Colon (tissue), 2 donors: ENCODE measurements around the gene BRINP1.
"Not testable (repeated sequence)": the region's sequence is repeated elsewhere in the genome, so short reads cannot be mapped to it uniquely, and the experiment has no call there.

ENCODE experiments used
- FAIRE-seq: peaks from 2 replicates; lab custom pipeline; 2012; peaks lifted over from hg19 to GRCh38; lab: Jason Lieb, UNC
- donor health status: control.
- donor health status: control.

Gene BRINP1

DNA sequence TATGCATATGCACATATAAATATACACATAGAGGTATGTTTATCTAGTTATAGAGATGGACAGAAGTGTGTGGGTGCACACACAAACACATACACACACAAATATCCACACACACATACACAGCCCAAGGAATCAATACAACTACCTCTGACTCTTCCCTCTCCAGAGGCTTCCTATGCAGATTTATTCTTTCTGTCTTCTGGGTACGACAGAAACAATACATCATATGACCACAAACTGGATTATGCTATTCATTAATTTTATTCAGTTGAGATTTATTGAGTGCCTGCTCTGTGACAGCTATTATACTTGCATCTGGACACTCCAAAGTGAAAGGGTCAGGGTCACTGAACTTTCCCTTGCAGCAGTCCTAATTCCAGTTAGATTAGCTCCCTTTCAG is 155.8 kb downstream of the BRINP1 start:
- no peak for FAIRE-seq

DNA sequence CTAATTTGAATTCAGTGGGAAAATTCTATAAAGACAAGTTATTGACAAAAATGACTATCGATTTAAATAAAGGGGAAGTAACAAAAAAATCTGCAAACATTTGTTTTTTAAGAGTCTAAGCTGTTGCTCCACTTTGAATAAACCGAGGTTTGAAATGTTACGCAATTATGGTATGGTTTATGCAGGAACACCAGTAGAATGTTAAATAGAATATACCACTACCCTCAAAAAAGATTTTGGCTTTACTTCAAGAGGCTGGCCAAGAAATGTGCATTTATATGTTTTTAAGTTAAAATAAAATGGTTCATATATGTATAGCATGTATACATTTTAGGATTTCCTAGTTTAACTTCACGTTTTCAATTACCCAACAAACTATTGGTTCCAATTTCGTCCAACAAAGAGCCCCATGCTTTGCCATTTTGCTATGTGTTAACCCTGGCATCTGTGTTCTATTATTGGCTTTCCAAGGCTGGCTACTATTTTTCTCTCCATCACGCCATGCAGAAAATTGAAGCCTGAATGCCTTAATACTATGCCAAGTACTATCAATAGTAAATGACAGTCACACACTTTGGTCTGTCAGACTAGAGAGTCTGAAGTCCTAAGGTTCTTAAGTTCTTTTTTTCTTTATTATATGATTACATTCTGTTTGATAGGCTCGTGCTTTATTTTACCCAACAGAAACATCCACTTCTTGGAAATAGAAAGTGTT is 171.2 kb downstream of the BRINP1 start:
- FAIRE-seq: no peak

DNA sequence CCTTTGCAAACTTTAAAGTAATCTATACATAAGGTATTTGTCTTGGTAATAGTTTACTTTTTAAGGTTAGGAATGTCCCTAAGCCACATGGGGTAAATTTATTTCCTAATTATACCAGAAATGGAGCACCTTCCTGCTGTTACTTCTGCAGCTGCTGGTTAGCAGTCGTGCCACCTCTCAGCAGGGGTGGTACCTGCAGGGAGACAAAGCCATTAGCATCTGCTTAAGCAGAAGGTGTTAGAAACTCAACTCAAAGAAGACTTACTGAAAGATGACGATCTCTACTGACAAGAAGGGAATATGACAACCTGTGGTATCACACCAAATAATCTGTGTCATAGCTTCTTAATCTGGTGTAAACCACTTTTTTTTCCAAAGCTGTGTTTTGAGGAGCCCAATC is 173.7 kb downstream of the BRINP1 start:
- no peak for FAIRE-seq

DNA sequence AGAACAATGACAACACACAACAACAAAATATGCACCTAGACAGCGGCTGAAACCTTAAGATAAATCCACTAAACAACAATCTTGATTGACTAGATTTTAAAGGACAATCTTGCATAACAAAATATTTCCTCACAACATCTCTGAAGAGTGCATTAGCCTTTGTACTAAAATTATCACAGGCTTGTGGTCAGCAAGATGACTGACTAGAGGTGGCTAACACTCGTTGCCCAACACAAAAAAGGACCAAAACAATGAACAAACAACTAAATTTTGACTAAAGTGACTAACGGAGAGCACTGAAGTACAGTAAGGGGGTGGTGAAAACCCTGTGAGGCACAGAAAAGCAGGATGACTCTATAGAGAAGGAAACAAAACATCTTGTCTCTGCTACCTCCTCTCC is 183.9 kb downstream of the BRINP1 start:
- FAIRE-seq: no peak

DNA sequence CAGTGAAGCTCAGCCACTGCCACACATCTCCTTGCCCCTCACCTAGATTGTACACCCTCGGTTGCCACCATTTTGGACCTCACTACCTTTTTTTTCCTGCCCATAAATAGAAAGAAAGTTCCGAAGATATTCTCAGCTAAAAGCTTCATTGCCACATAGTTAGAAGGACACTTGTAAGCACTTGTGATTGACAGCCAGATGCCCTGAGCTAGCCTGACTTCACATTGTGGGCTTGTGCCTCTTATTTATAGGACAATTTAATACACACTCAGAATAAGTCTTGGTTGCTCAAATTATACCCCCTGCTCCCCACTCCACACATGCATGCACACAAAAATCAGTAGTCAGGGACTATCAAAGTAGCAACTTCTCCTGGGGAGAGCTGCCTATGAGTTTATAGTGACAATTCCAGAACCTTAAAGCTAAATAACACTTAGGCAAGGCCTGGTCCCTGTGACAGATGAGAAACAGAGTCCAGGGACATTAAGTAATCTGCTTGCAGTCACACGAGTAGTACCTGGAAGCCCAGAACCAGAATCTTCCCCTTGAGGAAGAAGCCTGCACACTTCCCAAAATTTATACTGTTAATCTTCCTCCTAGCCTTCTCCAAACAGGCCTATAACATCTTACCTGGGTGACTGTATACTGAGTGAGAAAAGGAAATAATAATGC is 184.8 kb downstream of the BRINP1 start:
- FAIRE-seq: no peak

- FAIRE-seq: no peak
Observed at GRCh38 chr9:119181561-119181960, 187.7 kb downstream of the BRINP1 start.

- FAIRE-seq: no peak
Observed at GRCh38 chr9:119180897-119181296, 188.3 kb downstream of the BRINP1 start.

DNA sequence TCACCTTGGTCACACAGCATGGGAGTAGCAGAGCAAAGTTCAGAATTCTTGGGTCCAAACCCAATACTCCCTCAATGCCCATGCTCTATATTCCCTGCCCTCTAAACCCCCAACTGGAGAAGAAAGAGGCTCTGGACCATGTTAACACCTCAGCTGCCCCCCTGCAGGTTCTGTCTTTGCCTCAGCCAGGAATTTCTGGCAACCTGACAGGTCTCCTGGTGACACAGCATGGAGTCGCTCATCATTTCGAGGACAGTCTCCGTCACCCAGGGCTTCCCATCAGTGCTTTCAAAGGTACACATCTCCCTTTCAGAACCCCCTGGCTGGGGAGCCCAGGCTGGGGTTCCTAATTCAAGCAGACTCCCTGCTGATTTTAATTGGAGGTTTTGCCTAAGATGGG is 189.5 kb downstream of the BRINP1 start:
- no peak for FAIRE-seq

DNA sequence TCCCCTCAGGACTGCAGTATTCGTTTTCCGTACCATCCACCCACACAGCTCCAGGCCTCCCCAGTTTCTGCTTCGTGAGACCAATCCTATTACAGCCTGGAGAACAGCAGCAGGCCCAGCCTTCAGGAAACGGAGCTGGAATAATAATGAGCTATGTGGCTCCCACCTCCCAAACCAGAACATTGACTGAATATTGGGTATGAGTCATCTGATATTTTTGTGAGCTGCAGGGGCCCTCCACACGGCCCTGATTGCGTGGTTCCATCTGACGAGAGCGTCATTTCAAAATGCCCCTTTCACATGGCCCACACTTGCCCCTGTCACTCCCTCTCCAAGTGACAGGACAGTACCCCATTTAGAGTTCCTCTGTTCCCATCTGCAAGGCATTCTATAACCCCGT is 192.0 kb downstream of the BRINP1 start:
- FAIRE-seq: no peak

DNA sequence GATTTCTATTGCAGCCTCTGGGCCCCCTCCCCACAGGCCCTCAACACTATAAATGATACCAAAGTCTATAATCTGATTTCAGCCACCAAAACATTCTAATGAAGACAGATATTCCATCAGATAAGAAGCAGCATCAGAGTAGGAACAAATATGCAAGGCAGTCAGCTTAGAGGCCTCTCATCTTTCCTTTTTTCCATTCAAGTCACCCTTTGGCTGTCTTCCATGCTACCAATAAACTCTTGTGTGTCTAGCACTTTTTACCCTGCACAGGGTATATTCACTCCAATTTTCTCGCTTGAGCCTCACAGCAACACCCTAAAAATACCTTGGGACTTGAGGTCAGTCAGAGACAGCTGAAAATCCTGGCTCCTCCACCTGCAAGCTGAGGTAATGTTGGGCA is 193.7 kb downstream of the BRINP1 start:
- no peak for FAIRE-seq

DNA sequence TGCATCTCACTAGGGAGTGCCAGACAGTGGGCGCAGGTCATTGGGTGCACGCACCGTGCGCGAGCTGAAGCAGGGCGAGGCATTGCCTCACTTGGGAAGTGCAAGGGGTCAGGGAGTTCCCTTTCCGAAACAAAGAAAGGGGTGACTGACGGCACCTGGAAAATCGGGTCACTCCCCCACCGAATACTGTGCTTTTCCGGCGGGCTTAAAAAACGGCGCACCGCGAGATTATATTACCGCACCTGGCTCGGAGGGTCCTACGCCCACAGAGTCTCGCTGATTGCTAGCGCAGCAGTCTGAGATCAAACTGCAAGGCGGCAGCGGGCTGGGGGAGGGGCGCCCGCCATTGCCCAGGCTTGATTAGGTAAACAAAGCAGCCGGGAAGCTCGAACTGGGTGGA is 200.0 kb downstream of the BRINP1 start:
- not testable (repeated sequence) for FAIRE-seq

DNA sequence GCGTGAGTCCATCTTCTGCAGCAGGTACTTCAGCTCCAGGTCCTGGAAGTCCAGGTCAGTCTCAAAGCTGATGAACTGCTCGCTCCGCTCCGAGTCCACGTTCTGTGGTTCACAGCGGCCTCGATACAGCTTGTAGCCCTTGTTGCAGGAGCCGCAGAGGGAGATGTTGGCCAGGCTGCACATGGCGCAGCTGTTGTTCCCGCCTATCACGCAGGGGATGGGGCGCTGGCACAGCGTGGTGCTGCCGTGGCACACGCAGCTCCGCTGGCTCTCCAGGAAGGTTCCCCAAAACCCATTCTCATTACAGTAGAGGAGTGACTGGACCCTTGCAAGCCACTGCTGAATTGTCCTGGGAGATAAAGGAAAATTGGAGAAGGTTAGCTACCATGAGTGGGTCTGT is 201.4 kb downstream of the BRINP1 start:
- FAIRE-seq: no peak

GRCh38 chr9:119167267-119167666 is 202.0 kb downstream of the BRINP1 start:
- no peak for FAIRE-seq

GRCh38 chr9:119166096-119166495 is 203.1 kb downstream of the BRINP1 start:
- FAIRE-seq: no peak

DNA sequence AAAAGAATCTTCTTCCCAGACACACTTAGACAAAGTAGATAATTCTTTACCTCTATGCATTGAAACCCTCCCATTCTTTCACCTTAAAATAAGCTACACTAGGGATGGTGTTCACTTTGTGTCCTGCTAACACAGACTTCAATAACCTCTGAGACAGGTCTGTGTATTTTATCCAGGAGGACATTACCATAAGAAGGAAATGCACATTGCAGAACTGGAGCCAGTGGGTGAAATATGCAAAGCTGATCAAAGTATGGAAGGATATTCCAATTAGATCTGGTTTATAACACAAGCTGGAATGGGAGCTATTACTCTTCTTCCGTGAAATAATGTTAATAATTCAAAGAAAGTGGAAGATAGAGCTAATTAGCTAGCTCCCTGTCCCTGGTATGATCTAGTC is 204.1 kb downstream of the BRINP1 start:
- FAIRE-seq: no peak

DNA sequence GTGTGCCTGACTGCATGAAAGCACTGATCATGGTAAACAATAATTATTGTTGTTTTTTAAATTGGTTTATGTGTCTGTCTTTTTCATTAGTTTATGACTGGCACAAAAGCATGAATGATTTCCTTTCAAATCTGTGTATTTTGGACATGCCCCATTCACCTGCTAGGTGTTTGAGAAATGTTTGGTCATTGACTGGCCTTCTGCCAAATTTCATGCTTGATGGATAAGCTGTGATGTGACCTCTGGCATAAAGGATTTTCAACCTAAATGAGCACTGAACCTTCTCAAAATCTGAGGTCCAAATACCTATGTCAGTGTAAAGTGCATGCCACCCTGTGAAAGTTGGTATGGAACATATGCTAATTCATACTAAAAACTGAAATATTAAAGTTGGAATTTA is 204.5 kb downstream of the BRINP1 start:
- FAIRE-seq: no peak

DNA sequence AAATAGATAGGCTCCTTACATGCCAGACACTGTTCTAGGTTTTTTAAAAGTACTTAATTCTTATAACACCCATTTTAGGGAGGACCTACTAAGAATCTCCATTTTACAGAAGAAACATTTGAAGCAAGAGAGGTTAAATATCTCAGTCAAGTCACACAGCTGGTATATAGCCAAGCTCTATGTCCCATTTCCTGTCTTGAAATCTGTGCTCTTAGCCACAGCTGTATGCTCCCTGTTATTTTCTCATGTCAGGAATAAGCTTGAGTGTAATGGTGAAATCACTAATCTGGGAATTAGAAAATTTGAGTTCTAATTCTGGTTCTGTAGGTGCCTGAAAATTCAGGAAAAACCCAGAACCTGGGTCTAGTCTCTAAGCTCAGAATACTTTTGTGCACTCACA is 208.7 kb downstream of the BRINP1 start:
- FAIRE-seq: no peak

DNA sequence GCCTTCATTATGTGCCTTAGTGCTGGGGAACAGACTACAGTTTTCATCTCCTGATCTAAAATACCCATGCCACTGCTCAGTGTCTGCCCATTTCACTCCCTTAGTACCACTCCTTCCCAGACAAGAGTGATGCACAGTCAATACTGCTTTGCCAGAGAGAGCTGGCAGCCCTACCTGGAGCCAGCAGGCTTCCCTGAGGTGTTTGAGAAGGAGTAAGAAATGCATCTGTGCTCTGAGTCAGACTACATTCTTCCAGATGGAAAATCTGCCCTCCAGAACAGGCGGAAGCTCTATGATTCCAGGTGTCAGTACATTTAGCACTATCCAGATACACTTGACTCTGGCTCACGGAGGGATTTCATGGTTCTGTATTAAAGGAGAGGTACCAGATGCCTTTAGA is 209.8 kb downstream of the BRINP1 start:
- no peak for FAIRE-seq

DNA sequence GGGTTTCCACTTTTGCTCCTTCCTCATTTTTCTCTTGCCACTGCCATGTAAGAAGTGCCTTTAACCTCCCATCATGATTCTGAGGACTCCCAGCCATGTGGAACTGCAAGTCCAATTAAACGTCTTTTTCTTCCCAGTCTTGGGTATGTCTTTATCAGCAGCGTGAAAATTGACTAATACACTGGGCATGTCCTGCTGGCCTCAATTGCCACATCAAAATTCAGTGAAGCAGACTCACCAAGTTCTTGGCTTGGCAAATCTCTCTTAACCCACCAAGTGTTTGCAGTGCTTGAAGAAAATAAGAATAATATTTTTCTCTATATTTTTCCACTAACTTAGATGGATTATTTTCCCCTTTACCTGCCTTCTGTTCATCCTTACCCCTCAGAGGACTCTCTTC is 212.0 kb downstream of the BRINP1 start:
- FAIRE-seq: no peak

DNA sequence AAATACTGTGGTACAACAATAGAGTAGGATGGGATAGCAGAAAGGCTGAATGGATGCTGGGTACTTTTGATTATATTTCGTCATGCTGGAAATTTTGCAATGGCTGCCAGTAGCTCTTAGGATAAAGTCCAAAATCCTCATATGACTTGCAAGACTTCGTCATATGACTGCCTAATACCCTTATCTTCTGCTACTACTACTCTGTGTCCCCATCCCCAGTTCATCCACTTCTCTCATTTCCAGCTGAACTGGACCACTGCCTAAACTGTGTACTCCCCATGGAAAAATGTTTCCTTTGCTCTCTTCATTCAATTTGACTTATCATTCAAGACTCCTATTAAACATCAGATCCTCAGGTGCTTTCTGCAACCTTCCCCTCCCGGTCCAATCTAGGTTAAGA is 212.9 kb downstream of the BRINP1 start:
- FAIRE-seq: no peak

DNA sequence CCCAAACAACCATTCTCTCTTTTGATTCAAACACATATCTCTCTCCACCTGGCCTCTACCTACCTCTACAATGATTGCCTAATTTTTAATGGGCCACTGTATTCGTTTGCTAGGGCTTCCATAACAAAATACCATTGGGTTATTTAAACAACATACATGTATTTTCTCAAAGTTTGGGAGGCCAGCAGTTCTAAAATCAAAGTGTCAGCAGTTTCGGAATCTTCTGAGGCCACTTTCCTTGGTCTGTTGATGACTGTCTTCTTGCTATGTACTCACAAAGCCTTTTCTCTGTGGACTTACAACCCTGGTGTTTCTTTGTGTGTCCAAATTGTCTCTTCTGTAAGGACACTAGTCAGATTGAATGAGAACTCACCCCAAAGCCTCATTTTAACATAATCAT is 214.7 kb downstream of the BRINP1 start:
- FAIRE-seq: no peak

DNA sequence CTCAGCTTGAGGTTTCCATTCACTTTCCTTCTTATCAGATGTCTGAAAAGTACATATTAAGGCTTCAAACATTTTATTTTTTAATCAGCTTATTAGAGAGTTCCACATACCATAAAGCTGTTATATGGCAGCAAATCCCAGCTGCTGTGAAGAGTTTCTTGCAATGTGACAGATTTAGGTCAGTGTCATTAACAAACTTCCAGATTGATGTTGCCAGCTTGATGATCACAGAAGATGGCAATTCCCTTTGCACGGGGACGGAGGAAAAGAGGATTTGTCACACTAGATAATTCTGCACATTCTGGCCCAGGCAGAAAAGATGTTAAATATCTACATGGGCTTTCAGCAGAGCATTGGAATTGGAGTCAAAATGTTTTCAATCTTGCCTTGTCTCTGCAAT is 215.8 kb downstream of the BRINP1 start:
- FAIRE-seq: no peak

GRCh38 chr9:119148855-119149254 is 220.4 kb downstream of the BRINP1 start:
- FAIRE-seq: no peak

DNA sequence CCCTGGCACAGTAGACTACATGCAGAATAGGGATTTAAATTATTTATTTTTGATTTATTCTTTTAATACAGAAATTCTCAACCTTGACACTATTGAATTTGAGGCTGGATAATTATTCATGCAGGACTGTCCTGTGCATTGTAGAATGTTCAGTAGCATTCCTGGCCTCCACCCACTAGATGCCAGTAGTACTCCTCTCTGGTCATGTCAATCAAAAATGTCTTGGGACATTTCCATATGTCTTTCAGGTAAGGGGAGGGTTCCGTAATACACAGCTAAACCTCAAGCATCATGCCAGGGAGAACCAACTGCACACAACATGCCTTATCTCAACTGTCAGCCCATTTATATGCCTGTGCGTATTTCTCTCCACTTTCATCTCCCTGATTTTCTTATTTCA is 231.8 kb downstream of the BRINP1 start:
- no peak for FAIRE-seq
